Naive thymus-derived CD4-positive, alpha-beta T cell (primary cell): ENCODE data around the gene BGN. TPM values are rescaled to one million over a fixed set of nuclear protein-coding genes. Genes with fewer than 3 reads are reported as not detected.

ENCODE experiments used
- ATAC-seq: fragments of 150-1000 bp; cut with Tn5 transposase; 2 replicates; pipeline ENCODE4 v1.10.0; 2021; ENCODE audit warnings: mild to moderate bottlenecking, moderate library complexity
- CTCF ChIA-PET: fragments of 350-600 bp; sonication (Branson Sonifier 250); formaldehyde crosslinking; loops from one replicate; lab custom pipeline; 2021; ENCODE audit warnings: antibody characterized with exemption; lab: Charles Lee
- POLR2A ChIA-PET: fragments of 350-600 bp; sonication (Branson Sonifier 250); formaldehyde crosslinking; loops from one replicate; lab custom pipeline; 2021; ENCODE audit warnings: antibody characterized with exemption, inconsistent platforms; lab: Charles Lee
- DNase-seq, 9 donors: peaks; one replicate each; pipeline versions ENCODE4 v3.0.0 to v3.0.0-alpha.2; 2020 to 2022; ENCODE audit warnings: mixed read lengths in 1 of 9
- H3K27ac ChIP-seq: one replicate; pipeline ENCODE4 v1.7.0; 2013; ENCODE audit warnings: mild to moderate bottlenecking, low read depth, low read length, moderate library complexity
- H3K27me3 ChIP-seq, 2 donors: one replicate each; pipeline ENCODE4 v1.7.0; 2013; ENCODE audit warnings: low read length in 2 of 2, mild to moderate bottlenecking in 2 of 2, moderate library complexity in 2 of 2; ENCODE audit not compliant: control insufficient read depth in 2 of 2, insufficient read depth in 2 of 2
- H3K36me3 ChIP-seq, 3 experiments: 1 replicate in 2 of 3; 2 replicates in 1 of 3; pipeline ENCODE4 v1.7.0; 2013; ENCODE audit warnings: low read length in 3 of 3, mild to moderate bottlenecking in 3 of 3, moderate library complexity in 1 of 3; ENCODE audit not compliant: insufficient read depth in 3 of 3, control insufficient read depth in 2 of 3
- H3K4me1 ChIP-seq, 2 donors: one replicate each; pipeline ENCODE4 v1.7.0; 2013; ENCODE audit warnings: low read length in 2 of 2, mild to moderate bottlenecking in 2 of 2, moderate library complexity in 1 of 2; ENCODE audit not compliant: control insufficient read depth in 2 of 2, insufficient read depth in 2 of 2
- H3K4me3 ChIP-seq: 2 replicates; pipeline ENCODE4 v1.7.0; 2013; ENCODE audit warnings: mild to moderate bottlenecking, low read length
- H3K9me3 ChIP-seq, 3 experiments: 1 replicate in 2 of 3; 2 replicates in 1 of 3; pipeline ENCODE4 v1.7.0; 2013; ENCODE audit warnings: low read length in 3 of 3; ENCODE audit not compliant: control insufficient read depth in 2 of 3
- H3K27ac Mint-ChIP-seq, 9 donors: one replicate each; pipeline ENCODE4 v1.8.0; 2020 to 2022; ENCODE audit warnings: mixed read lengths in 9 of 9, mild to moderate bottlenecking in 8 of 9, moderate library complexity in 5 of 9, inconsistent platforms in 2 of 9
- H3K27me3 Mint-ChIP-seq, 5 donors: one replicate each; pipeline ENCODE4 v1.8.0; 2021 to 2022; ENCODE audit warnings: mixed read lengths in 5 of 5, mild to moderate bottlenecking in 1 of 5
- H3K36me3 Mint-ChIP-seq, 5 donors: one replicate each; pipeline ENCODE4 v1.8.0; 2020 to 2022; ENCODE audit warnings: mixed read lengths in 5 of 5, mild to moderate bottlenecking in 3 of 5, inconsistent platforms in 1 of 5
- H3K4me1 Mint-ChIP-seq, 7 donors: one replicate each; pipeline ENCODE4 v1.8.0; 2020 to 2022; ENCODE audit warnings: mixed read lengths in 7 of 7, mild to moderate bottlenecking in 3 of 7, inconsistent platforms in 1 of 7
- H3K4me3 Mint-ChIP-seq, 10 donors: one replicate each; pipeline ENCODE4 v1.8.0; 2020 to 2022; ENCODE audit warnings: mild to moderate bottlenecking in 10 of 10, mixed read lengths in 10 of 10, moderate library complexity in 6 of 10, inconsistent platforms in 2 of 10
- H3K9me3 Mint-ChIP-seq, 11 donors: one replicate each; pipeline ENCODE4 v1.8.0; 2020 to 2022; ENCODE audit warnings: mixed read lengths in 11 of 11, mild to moderate bottlenecking in 4 of 11, inconsistent platforms in 1 of 11, moderate library complexity in 1 of 11
- intact Hi-C, 2 donors: fragments of 100-400 bp; cut with micrococcal nuclease; formaldehyde crosslinking; loops; one replicate each; pipeline ENCODE4 v1.15.1; 2023
- polyA plus RNA-seq, 2 donors: library from polyadenylated mRNA; unstranded; fragments of 300-500 nt; fragmentation: Illumina TruSeq; gene quantifications; one replicate each; pipeline ENCODE4 v1.2.3, GENCODE V29; 2021
- total RNA-seq, 6 experiments: library from RNA in 5 of 6; stranded (reverse) in 5 of 6; gene quantifications; 1 replicate in 5 of 6; 2 replicates in 1 of 6; pipeline ENCODE4 v1.2.3 and lab custom pipeline; 2021 to 2026

BGN gene
- total and polyA plus RNA-seq, 7 experiments from 2014 or later = not detected

GRCh38 chrX:153526801-153527200, 32.0 kb downstream of the BGN start:
- ChIA-PET POLR2A (no interaction called here), CTCF (no interaction called here)
- no peak overlapping the region for H3K27ac ChIP-seq
- intact Hi-C loops = no loop called here
- no peak overlapping the region for H3K4me3 ChIP-seq
- no peak overlapping the region for H3K4me3 Mint-ChIP-seq
- DNase-seq (no peak), ATAC-seq (no peak)
- no peaks in the 10 kb centered on the region for H3K36me3 ChIP-seq
- H3K4me1 Mint-ChIP-seq = no peaks in the 10 kb centered on the region
- H3K27ac Mint-ChIP-seq = no peak overlapping the region
- H3K27me3 Mint-ChIP-seq = peaks cover 0 to 7% (median 0%) of the 10 kb centered on the region in 5 donors
- no peaks in the 10 kb centered on the region for H3K36me3 Mint-ChIP-seq
- peaks cover 0 to 2% (median 0%) of the 10 kb centered on the region in 11 donors for H3K9me3 Mint-ChIP-seq
- H3K4me1 ChIP-seq = no peaks in the 10 kb centered on the region
- no peaks in the 10 kb centered on the region for H3K27me3 ChIP-seq
- no peaks in the 10 kb centered on the region for H3K9me3 ChIP-seq

- H3K4me1 Mint-ChIP-seq = no peaks in the 10 kb centered on the region
- Histone ChIP-seq H3K9me3 (no peaks in the 10 kb centered on the region), H3K36me3 (no peaks in the 10 kb centered on the region), H3K4me1 (no peaks in the 10 kb centered on the region), H3K4me3 (no peak overlapping the region), H3K27me3 (no peaks in the 10 kb centered on the region), H3K27ac (no peak overlapping the region)
- no peak overlapping the region for H3K4me3 Mint-ChIP-seq
- no peak overlapping the region for H3K27ac Mint-ChIP-seq
- DNase-seq (no peak), ATAC-seq (no peak)
- H3K9me3 Mint-ChIP-seq = peaks cover 0 to 2% (median 0%) of the 10 kb centered on the region in 11 donors
- CTCF ChIA-PET = no interaction called here
- intact Hi-C loops = no loop called here
- H3K27me3 Mint-ChIP-seq = peaks cover 0 to 7% (median 0%) of the 10 kb centered on the region in 5 donors
- no peaks in the 10 kb centered on the region for H3K36me3 Mint-ChIP-seq
- POLR2A ChIA-PET = no interaction called here
These were observed 32.4 kb downstream of the BGN start for GRCh38 chrX:153527208-153527607.

GRCh38 chrX:153530411-153531129, 35.8 kb downstream of the BGN start:
- intact Hi-C loops = no loop called here
- H3K4me3 ChIP-seq = no peak overlapping the region
- Mint-ChIP-seq H3K36me3 (no peaks in the 10 kb centered on the region), H3K4me1 (no peaks in the 10 kb centered on the region), H3K27ac (no peak overlapping the region), H3K9me3 (peaks cover 0 to 2% (median 0%) of the 10 kb centered on the region in 11 donors), H3K4me3 (no peak overlapping the region), H3K27me3 (peaks cover 0 to 4% (median 0%) of the 10 kb centered on the region in 5 donors)
- no peaks in the 10 kb centered on the region for H3K36me3 ChIP-seq
- ChIA-PET POLR2A (no interaction called here), CTCF (no interaction called here)
- H3K4me1 ChIP-seq = no peaks in the 10 kb centered on the region
- no peak for DNase-seq
- H3K9me3 ChIP-seq = no peaks in the 10 kb centered on the region
- no peaks in the 10 kb centered on the region for H3K27me3 ChIP-seq
- no peak for ATAC-seq
- no peak overlapping the region for H3K27ac ChIP-seq

- no peaks in the 10 kb centered on the region for H3K36me3 ChIP-seq
- no peak overlapping the region for H3K4me3 Mint-ChIP-seq
- no peaks in the 10 kb centered on the region for H3K4me1 Mint-ChIP-seq
- CTCF ChIA-PET = no interaction called here
- H3K36me3 Mint-ChIP-seq = no peaks in the 10 kb centered on the region
- no peak overlapping the region for H3K27ac ChIP-seq
- H3K9me3 ChIP-seq = no peaks in the 10 kb centered on the region
- ATAC-seq = no peak
- no peaks in the 10 kb centered on the region for H3K27me3 ChIP-seq
- intact Hi-C loops = no loop called here
- H3K27me3 Mint-ChIP-seq = no peaks in the 10 kb centered on the region
- no peaks in the 10 kb centered on the region for H3K9me3 Mint-ChIP-seq
- no peak overlapping the region for H3K4me3 ChIP-seq
- H3K4me1 ChIP-seq = no peaks in the 10 kb centered on the region
- DNase-seq = no peak
- no peak overlapping the region for H3K27ac Mint-ChIP-seq
- POLR2A ChIA-PET = interaction anchor here (0.5 kb wide), 1 partner anchor 128 kb away, joined by 3 read pairs; no protein-coding TSS in a partner anchor
These were observed 38.3 kb downstream of the BGN start for GRCh38 chrX:153533091-153533490.

GRCh38 chrX:153537080-153537479, 42.3 kb downstream of the BGN start:
- H3K27me3 Mint-ChIP-seq = peaks cover 0 to 3% (median 0%) of the 10 kb centered on the region in 5 donors
- ATAC-seq (no peak), DNase-seq (no peak)
- Histone ChIP-seq H3K27me3 (no peaks in the 10 kb centered on the region), H3K4me1 (no peaks in the 10 kb centered on the region), H3K4me3 (no peak overlapping the region), H3K36me3 (no peaks in the 10 kb centered on the region), H3K9me3 (no peaks in the 10 kb centered on the region), H3K27ac (no peak overlapping the region)
- CTCF ChIA-PET = interaction anchor here (0.9 kb wide), 1 partner anchor 130 kb away, joined by 3 read pairs; no protein-coding TSS in a partner anchor
- H3K4me1 Mint-ChIP-seq = peaks cover 0 to 2% (median 0%) of the 10 kb centered on the region in 7 donors
- no peak overlapping the region for H3K4me3 Mint-ChIP-seq
- H3K27ac Mint-ChIP-seq = no peak overlapping the region
- H3K36me3 Mint-ChIP-seq = no peaks in the 10 kb centered on the region
- H3K9me3 Mint-ChIP-seq = no peaks in the 10 kb centered on the region
- intact Hi-C loops = loop anchor here in 1 of 2 donors (5.0 kb wide), 1 partner anchor 110 kb away; the partner anchor contains the start of gene DUSP9
- POLR2A ChIA-PET = no interaction called here

- Histone ChIP-seq H3K27ac (no peak overlapping the region), H3K27me3 (no peaks in the 10 kb centered on the region), H3K36me3 (no peaks in the 10 kb centered on the region), H3K4me1 (no peaks in the 10 kb centered on the region), H3K9me3 (no peaks in the 10 kb centered on the region), H3K4me3 (no peak overlapping the region)
- intact Hi-C loops = loop anchor here in 1 of 2 donors (5.0 kb wide), 1 partner anchor 110 kb away; the partner anchor contains the start of gene DUSP9
- DNase-seq (no peak), ATAC-seq (no peak)
- no peak overlapping the region for H3K4me3 Mint-ChIP-seq
- peaks cover 0 to 2% (median 0%) of the 10 kb centered on the region in 7 donors for H3K4me1 Mint-ChIP-seq
- CTCF ChIA-PET = interaction anchor here (0.9 to 1.1 kb wide), 2 partner anchors 129 to 506 kb away, joined by 3 read pairs; no protein-coding TSS in a partner anchor
- no peaks in the 10 kb centered on the region for H3K9me3 Mint-ChIP-seq
- no peaks in the 10 kb centered on the region for H3K36me3 Mint-ChIP-seq
- no peak overlapping the region for H3K27ac Mint-ChIP-seq
- POLR2A ChIA-PET = no interaction called here
- peaks cover 0 to 3% (median 0%) of the 10 kb centered on the region in 5 donors for H3K27me3 Mint-ChIP-seq
These were observed 42.9 kb downstream of the BGN start for GRCh38 chrX:153537526-153538295.
